Lung (tissue), 12 donors: ENCODE measurements around the gene NFIA. TPM values are rescaled to one million over a fixed set of nuclear protein-coding genes. Genes with fewer than 3 reads are reported as not detected.

Experiments
- ATAC-seq: fragments of 200-7000 bp; cut with Tn5 transposase; one replicate; pipeline ENCODE4 v1.9.1; 2020; ENCODE audit warnings: moderate number of reproducible peaks; ENCODE audit not compliant: insufficient read depth, low FRiP score
- DNase-seq, 3 donors: peaks; one replicate each; pipeline ENCODE4 v3.0.0-alpha.2; 2013 to 2017
- H3K27ac ChIP-seq, 2 donors: one replicate each; pipeline ENCODE4 v1.5.1; 2013; ENCODE audit warnings: mild to moderate bottlenecking in 2 of 2, moderate library complexity in 2 of 2, control low read depth in 1 of 2, inconsistent platforms in 1 of 2, low read depth in 1 of 2, low read length in 1 of 2
- H3K27me3 ChIP-seq, 3 donors: one replicate each; pipeline ENCODE4 v1.5.1; 2013; ENCODE audit warnings: low read length in 2 of 3; ENCODE audit not compliant: control insufficient read depth in 3 of 3, insufficient read depth in 3 of 3
- H3K36me3 ChIP-seq, 4 donors: one replicate each; pipeline ENCODE4 v1.5.1; 2013; ENCODE audit warnings: low read length in 4 of 4, mild to moderate bottlenecking in 1 of 4, moderate library complexity in 1 of 4; ENCODE audit not compliant: control insufficient read depth in 4 of 4, insufficient read depth in 4 of 4
- H3K4me1 ChIP-seq, 5 donors: one replicate each; pipeline ENCODE4 v1.5.1; 2013; ENCODE audit warnings: low read length in 5 of 5, mild to moderate bottlenecking in 2 of 5, moderate library complexity in 1 of 5; ENCODE audit not compliant: control insufficient read depth in 5 of 5, insufficient read depth in 5 of 5
- H3K4me3 ChIP-seq: one replicate; pipeline ENCODE4 v1.5.1; 2013; ENCODE audit warnings: mild to moderate bottlenecking, control low read depth, moderate library complexity
- H3K9ac ChIP-seq, 2 donors: one replicate each; pipeline ENCODE4 v1.5.1; 2013; ENCODE audit warnings: low read length in 2 of 2, control low read depth in 1 of 2; ENCODE audit not compliant: insufficient read depth in 1 of 2
- H3K9me3 ChIP-seq, 4 donors: one replicate each; pipeline ENCODE4 v1.5.1; 2013; ENCODE audit warnings: low read length in 3 of 4, mild to moderate bottlenecking in 1 of 4, moderate library complexity in 1 of 4; ENCODE audit not compliant: control insufficient read depth in 4 of 4, insufficient read depth in 3 of 4
- CTCF ChIP-seq: IDR thresholded peaks from 2 replicates; pipeline ENCODE4 v1.5.1; 2012; ENCODE audit warnings: mild to moderate bottlenecking; ENCODE audit errors: control extremely low read depth, extremely low read depth
- WGBS, 2 donors: extraction: QIAGEN DNeasy Blood & Tissue Kit; methylation state at CpG; one replicate each; pipeline ENCODE4 v1.1.7; 2013; 5-methylcytosine and 5-hydroxymethylcytosine counted together
- polyA plus RNA-seq, 2 donors: library from polyadenylated mRNA; stranded (reverse); fragments of 200-250 nt; gene quantifications; one replicate each; pipeline ENCODE4 v1.2.1, GENCODE V29; 2013
- total RNA-seq, 2 donors: library from RNA; depleted of rRNA in 1 of 2; stranded (reverse); fragments of >200 nt in 1 of 2; gene quantifications; one replicate each; pipeline ENCODE4 v1.2.1, GENCODE V29; 2014 to 2021
- donor health status: control.
- donor health status: control.
- donor health status: Bipolar disorder and iron deficiency.
- donor health status: healthy.
- donor health status: DM: yes; HTN: yes; CAD: no.

The NFIA gene
- total and polyA plus RNA-seq, 4 donors = 3.0 to 63.4 (median 34.2) TPM

GRCh38 chr1:61053712-61054600, 28.4 kb upstream of the NFIA start:
- H3K9ac ChIP-seq = no peak overlapping the region
- peaks cover 10 to 57% (median 15%) of the 10 kb centered on the region in 5 donors for H3K4me1 ChIP-seq

DNA sequence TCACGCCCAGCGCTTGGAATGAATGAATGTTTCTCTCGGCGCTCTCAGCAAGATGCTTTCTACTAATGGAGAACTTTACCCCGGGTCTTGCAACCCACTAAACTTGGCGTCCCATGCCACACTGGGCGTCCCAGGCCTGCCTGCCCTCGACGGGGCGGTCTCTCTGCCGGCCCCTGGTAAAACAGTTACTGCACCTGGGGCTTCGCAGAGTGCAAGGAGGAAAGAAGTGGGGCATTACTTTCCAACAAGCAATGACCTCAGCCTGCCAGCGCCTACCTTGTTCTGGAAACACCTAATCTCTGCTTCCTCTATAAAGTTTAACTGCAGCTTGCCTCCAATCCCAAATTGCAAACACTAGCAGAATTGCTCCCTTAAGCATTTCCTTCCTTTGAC, 27.8 kb upstream of the NFIA start:
- H3K27ac ChIP-seq = peak overlapping the region in 1 of 2 donors; percentile 92
- no peaks in the 10 kb centered on the region for H3K9me3 ChIP-seq
- ATAC-seq (no peak), DNase-seq (no peak)
- TF ChIP-seq CTCF = no peak
- no peak overlapping the region for H3K9ac ChIP-seq
- H3K36me3 ChIP-seq = no peaks in the 10 kb centered on the region
- H3K27me3 ChIP-seq = no peaks in the 10 kb centered on the region
- no peak overlapping the region for H3K4me3 ChIP-seq
- peaks cover 10 to 55% (median 15%) of the 10 kb centered on the region in 5 donors for H3K4me1 ChIP-seq
- WGBS, 2 donors = 87 to 89% methylated on average over 13 of the region's 13 CpGs

More at GRCh38 chr1:61053712-61054600, 28.4 kb upstream of the NFIA start:
- no peaks in the 10 kb centered on the region for H3K9me3 ChIP-seq
- ATAC-seq = no peak
- no peaks in the 10 kb centered on the region for H3K36me3 ChIP-seq
- no peaks in the 10 kb centered on the region for H3K27me3 ChIP-seq
- TF ChIP-seq CTCF = no peak
- DNase-seq = peak; percentile 46 to 58 (median 52)
- H3K4me3 ChIP-seq = peak overlapping the region; percentile 36
- 8 to 12% methylated on average over 45 to 54 of the region's 54 CpGs for WGBS, 2 donors
- peak overlapping the region; percentile 48 to 92 for H3K27ac ChIP-seq

DNA sequence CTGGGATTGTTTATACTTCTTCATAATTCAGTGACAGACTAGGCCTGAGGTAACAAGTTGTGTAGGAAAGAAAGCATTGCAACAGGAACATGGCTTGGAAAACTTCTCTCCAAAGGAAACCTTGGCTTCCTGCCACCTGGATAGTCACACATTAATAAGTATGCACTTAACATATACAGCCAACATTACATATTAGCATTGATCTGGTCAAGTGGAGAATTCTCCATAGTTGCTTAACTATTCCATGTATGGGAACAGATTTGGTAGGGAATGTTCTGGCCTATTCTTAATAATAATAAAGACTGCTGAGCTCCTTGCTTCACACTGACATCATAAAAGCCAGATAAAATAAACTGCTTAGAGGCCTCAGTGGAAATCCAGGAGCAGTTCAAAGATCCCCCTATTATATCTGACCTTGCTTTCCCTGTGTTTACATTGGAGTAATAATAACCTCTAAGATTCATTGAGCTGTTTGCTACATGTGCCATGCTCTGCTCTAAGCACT, 27.2 kb upstream of the NFIA start:
- no peaks in the 10 kb centered on the region for H3K36me3 ChIP-seq
- H3K9ac ChIP-seq = no peak overlapping the region
- peaks cover 10 to 53% (median 15%) of the 10 kb centered on the region in 5 donors for H3K4me1 ChIP-seq
- no peak overlapping the region for H3K4me3 ChIP-seq
- no peak for TF ChIP-seq CTCF
- ATAC-seq (no peak), DNase-seq (peak in 2 of 3 donors; percentile 79 to 82)
- H3K9me3 ChIP-seq = no peaks in the 10 kb centered on the region
- H3K27ac ChIP-seq = peak overlapping the region in 1 of 2 donors; percentile 80
- H3K27me3 ChIP-seq = no peaks in the 10 kb centered on the region
